ENCODE results near the gene MINK1.
"Not testable (repeated sequence)": the region's sequence is repeated elsewhere in the genome, so short reads cannot be mapped to it uniquely, and the experiment has no call there.

The MINK1 gene

DNA sequence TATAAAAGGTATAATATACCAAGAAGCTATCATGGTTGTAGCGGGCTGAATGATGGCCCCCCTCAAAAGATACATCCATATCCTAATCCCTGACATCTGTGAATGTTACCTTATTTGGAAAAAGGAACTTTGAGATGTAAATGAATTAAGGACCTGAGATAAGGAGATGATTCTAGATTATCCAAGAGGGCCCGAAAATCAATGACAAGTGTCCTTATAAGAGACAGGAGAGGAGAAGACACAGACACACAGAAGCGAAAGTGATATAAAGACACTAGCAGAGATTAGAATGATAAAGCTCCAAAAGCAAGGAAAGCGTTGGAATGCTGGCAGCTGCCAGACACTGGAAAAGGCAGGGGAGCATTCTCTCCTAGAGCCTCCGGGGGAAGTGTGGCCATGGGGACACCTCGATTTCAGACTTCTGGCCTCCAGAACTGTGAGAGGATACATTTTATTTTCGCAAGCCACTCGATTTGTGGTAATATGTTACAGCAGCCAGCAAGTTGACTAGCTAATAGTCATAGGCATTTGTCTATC is 86.4 kb downstream of the MINK1 start:
- Histone ChIP-seq H3K9me3 (ENCODE audit: control insufficient read depth, low read length) (no peaks in the 10 kb centered on the region), H3K4me1 (ENCODE audit: control insufficient read depth, insufficient read depth, low read length, poor library complexity, severe bottlenecking) (no peaks in the 10 kb centered on the region), H3K27ac (ENCODE audit: low read depth, low read length, severe bottlenecking) (no peak overlapping the region), H3K4me3 (ENCODE audit: extremely low read depth, insufficient read depth, low read length, poor library complexity, severe bottlenecking) (no peak overlapping the region), H3K36me3 (ENCODE audit: control insufficient read depth, insufficient read depth, low read length) (no peaks in the 10 kb centered on the region)
- WGBS, 2 experiments (ENCODE audit: insufficient coverage in 2 of 2): 60 to 64% methylated on average over 4 to 5 of the region's 8 CpGs

- H3K27ac ChIP-seq (ENCODE audit: low read depth, low read length, severe bottlenecking): no peak overlapping the region
- H3K9me3 ChIP-seq (ENCODE audit: control insufficient read depth, low read length): no peaks in the 10 kb centered on the region
- H3K4me3 ChIP-seq (ENCODE audit: extremely low read depth, insufficient read depth, low read length, poor library complexity, severe bottlenecking): no peak overlapping the region
- WGBS, 2 experiments (ENCODE audit: insufficient coverage in 2 of 2): 99 to 100% methylated on average over 6 to 9 of the region's 10 CpGs
- H3K4me1 ChIP-seq (ENCODE audit: control insufficient read depth, insufficient read depth, low read length, poor library complexity, severe bottlenecking): no peaks in the 10 kb centered on the region
- no peaks in the 10 kb centered on the region for H3K36me3 ChIP-seq (ENCODE audit: control insufficient read depth, insufficient read depth, low read length)
These were observed 87.4 kb downstream of the MINK1 start for GRCh38 chr17:4920351-4921048.

GRCh38 chr17:4921320-4921719 is 88.2 kb downstream of the MINK1 start:
- H3K4me1 ChIP-seq (ENCODE audit: control insufficient read depth, insufficient read depth, low read length, poor library complexity, severe bottlenecking): no peaks in the 10 kb centered on the region
- no peaks in the 10 kb centered on the region for H3K36me3 ChIP-seq (ENCODE audit: control insufficient read depth, insufficient read depth, low read length)
- no peak overlapping the region for H3K4me3 ChIP-seq (ENCODE audit: extremely low read depth, insufficient read depth, low read length, poor library complexity, severe bottlenecking)
- no peaks in the 10 kb centered on the region for H3K9me3 ChIP-seq (ENCODE audit: control insufficient read depth, low read length)
- H3K27ac ChIP-seq (ENCODE audit: low read depth, low read length, severe bottlenecking): no peak overlapping the region
- 79% methylated on average over 3 of the region's 4 CpGs; no CpG with 5 or more reads in 1 of the 2 experiments for WGBS, 2 experiments (ENCODE audit: insufficient coverage in 2 of 2)

- not testable (repeated sequence) for H3K36me3 ChIP-seq (ENCODE audit: control insufficient read depth, insufficient read depth, low read length); H3K4me1 ChIP-seq (ENCODE audit: control insufficient read depth, insufficient read depth, low read length, poor library complexity, severe bottlenecking); H3K9me3 ChIP-seq (ENCODE audit: control insufficient read depth, low read length); H3K27ac ChIP-seq (ENCODE audit: low read depth, low read length, severe bottlenecking); H3K4me3 ChIP-seq (ENCODE audit: extremely low read depth, insufficient read depth, low read length, poor library complexity, severe bottlenecking)
- WGBS, 2 experiments (ENCODE audit: insufficient coverage in 2 of 2): 91% methylated on average over 20 to 23 of the region's 24 CpGs
These were observed 93.6 kb downstream of the MINK1 start for GRCh38 chr17:4926577-4927335.

DNA sequence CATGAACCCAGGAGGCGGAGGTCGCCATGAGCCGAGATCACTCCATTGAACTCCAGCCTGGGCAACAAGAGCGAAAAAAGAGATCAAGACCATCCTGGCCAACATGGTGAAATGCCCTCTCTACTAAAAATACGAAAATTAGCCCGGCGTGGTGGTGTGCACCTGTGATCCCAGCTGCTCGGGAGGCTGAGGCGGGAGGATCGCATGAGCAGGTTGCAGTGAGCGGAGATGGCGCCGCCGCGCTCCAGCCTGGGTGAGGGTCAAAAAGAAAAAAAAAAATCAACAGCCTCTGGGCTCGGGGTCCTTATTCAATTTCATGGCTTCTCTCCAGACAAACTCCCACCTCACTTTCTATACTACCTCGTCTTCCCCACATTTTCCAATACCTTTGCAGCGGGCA is 95.7 kb downstream of the MINK1 start:
- Histone ChIP-seq H3K4me1 (ENCODE audit: control insufficient read depth, insufficient read depth, low read length, poor library complexity, severe bottlenecking) (no peaks in the 10 kb centered on the region), H3K27ac (ENCODE audit: low read depth, low read length, severe bottlenecking) (no peak overlapping the region), H3K4me3 (ENCODE audit: extremely low read depth, insufficient read depth, low read length, poor library complexity, severe bottlenecking) (no peak overlapping the region), H3K9me3 (ENCODE audit: control insufficient read depth, low read length) (no peaks in the 10 kb centered on the region), H3K36me3 (ENCODE audit: control insufficient read depth, insufficient read depth, low read length) (peaks cover 6% of the 10 kb centered on the region)
- WGBS, 2 experiments (ENCODE audit: insufficient coverage in 2 of 2): 92 to 98% methylated on average over 14 to 15 of the region's 18 CpGs

DNA sequence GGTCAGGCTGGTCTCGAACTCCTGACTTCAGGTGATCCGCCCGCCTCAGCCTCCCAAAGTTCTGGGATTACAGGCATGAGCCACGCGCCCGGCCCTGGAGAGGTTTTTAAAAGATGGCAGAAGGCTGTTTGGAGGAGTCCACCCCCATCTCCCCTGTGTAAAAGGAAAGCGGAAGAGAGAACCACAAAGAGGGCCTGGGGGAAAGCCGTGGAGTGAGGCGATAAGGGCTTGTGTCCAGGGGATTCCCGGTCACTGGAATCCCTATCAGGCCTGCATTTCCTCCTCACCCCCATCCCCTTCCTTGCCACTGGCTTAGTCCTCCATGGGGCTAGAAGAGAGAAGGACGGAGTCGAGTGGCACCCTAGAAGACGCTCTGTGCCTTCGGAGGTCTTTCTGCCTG is 98.8 kb downstream of the MINK1 start, which contains the start of gene GP1BA:
GP1BA (plus strand) TSS at position 315 of the 400 bp plus-strand sequence. CDS start 328 bp downstream, outside the sequence.
- H3K36me3 ChIP-seq (ENCODE audit: control insufficient read depth, insufficient read depth, low read length): peaks cover 25% of the 10 kb centered on the region
- 97 to 98% methylated on average over 6 to 9 of the region's 14 CpGs for WGBS, 2 experiments (ENCODE audit: insufficient coverage in 2 of 2)
- H3K9me3 ChIP-seq (ENCODE audit: control insufficient read depth, low read length): no peaks in the 10 kb centered on the region
- H3K4me3 ChIP-seq (ENCODE audit: extremely low read depth, insufficient read depth, low read length, poor library complexity, severe bottlenecking): no peak within 1 kb of the TSS
- no peaks in the 10 kb centered on the region for H3K4me1 ChIP-seq (ENCODE audit: control insufficient read depth, insufficient read depth, low read length, poor library complexity, severe bottlenecking)
- no peak within 1 kb of the TSS for H3K27ac ChIP-seq (ENCODE audit: low read depth, low read length, severe bottlenecking)

DNA sequence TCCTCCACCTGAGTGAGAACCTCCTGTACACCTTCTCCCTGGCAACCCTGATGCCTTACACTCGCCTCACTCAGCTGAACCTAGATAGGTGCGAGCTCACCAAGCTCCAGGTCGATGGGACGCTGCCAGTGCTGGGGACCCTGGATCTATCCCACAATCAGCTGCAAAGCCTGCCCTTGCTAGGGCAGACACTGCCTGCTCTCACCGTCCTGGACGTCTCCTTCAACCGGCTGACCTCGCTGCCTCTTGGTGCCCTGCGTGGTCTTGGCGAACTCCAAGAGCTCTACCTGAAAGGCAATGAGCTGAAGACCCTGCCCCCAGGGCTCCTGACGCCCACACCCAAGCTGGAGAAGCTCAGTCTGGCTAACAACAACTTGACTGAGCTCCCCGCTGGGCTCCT is 99.6 kb downstream of the MINK1 start:
- Histone ChIP-seq H3K36me3 (ENCODE audit: control insufficient read depth, insufficient read depth, low read length) (peaks cover 33% of the 10 kb centered on the region), H3K27ac (ENCODE audit: low read depth, low read length, severe bottlenecking) (no peak overlapping the region), H3K4me3 (ENCODE audit: extremely low read depth, insufficient read depth, low read length, poor library complexity, severe bottlenecking) (no peak overlapping the region), H3K9me3 (ENCODE audit: control insufficient read depth, low read length) (no peaks in the 10 kb centered on the region), H3K4me1 (ENCODE audit: control insufficient read depth, insufficient read depth, low read length, poor library complexity, severe bottlenecking) (no peaks in the 10 kb centered on the region)
- WGBS, 2 experiments (ENCODE audit: insufficient coverage in 2 of 2): 91 to 94% methylated on average over 12 of the region's 12 CpGs

- Histone ChIP-seq H3K9me3 (ENCODE audit: control insufficient read depth, low read length) (no peaks in the 10 kb centered on the region), H3K4me1 (ENCODE audit: control insufficient read depth, insufficient read depth, low read length, poor library complexity, severe bottlenecking) (peaks cover 1% of the 10 kb centered on the region), H3K27ac (ENCODE audit: low read depth, low read length, severe bottlenecking) (no peak overlapping the region), H3K4me3 (ENCODE audit: extremely low read depth, insufficient read depth, low read length, poor library complexity, severe bottlenecking) (no peak overlapping the region), H3K36me3 (ENCODE audit: control insufficient read depth, insufficient read depth, low read length) (peaks cover 39% of the 10 kb centered on the region)
- whole genome bisulfite sequencing, 2 experiments (ENCODE audit: insufficient coverage in 2 of 2): 96 to 100% methylated on average over 3 to 7 of the region's 16 CpGs
These were observed 100.5 kb downstream of the MINK1 start for GRCh38 chr17:4933646-4934045.

- Histone ChIP-seq H3K4me1 (ENCODE audit: control insufficient read depth, insufficient read depth, low read length, poor library complexity, severe bottlenecking) (peaks cover 5% of the 10 kb centered on the region), H3K27ac (ENCODE audit: low read depth, low read length, severe bottlenecking) (peak overlapping the region; percentile 37), H3K9me3 (ENCODE audit: control insufficient read depth, low read length) (no peaks in the 10 kb centered on the region), H3K36me3 (ENCODE audit: control insufficient read depth, insufficient read depth, low read length) (peaks cover 39% of the 10 kb centered on the region), H3K4me3 (ENCODE audit: extremely low read depth, insufficient read depth, low read length, poor library complexity, severe bottlenecking) (no peak overlapping the region)
- WGBS, 2 experiments (ENCODE audit: insufficient coverage in 2 of 2): 45 to 67% methylated on average over 10 to 12 of the region's 14 CpGs
These were observed 101.2 kb downstream of the MINK1 start for GRCh38 chr17:4934173-4934979.

GRCh38 chr17:4935650-4936049 is 102.5 kb downstream of the MINK1 start:
- Histone ChIP-seq H3K36me3 (ENCODE audit: control insufficient read depth, insufficient read depth, low read length) (peaks cover 39% of the 10 kb centered on the region), H3K4me1 (ENCODE audit: control insufficient read depth, insufficient read depth, low read length, poor library complexity, severe bottlenecking) (peaks cover 5% of the 10 kb centered on the region), H3K4me3 (ENCODE audit: extremely low read depth, insufficient read depth, low read length, poor library complexity, severe bottlenecking) (no peak overlapping the region), H3K9me3 (ENCODE audit: control insufficient read depth, low read length) (no peaks in the 10 kb centered on the region), H3K27ac (ENCODE audit: low read depth, low read length, severe bottlenecking) (no peak overlapping the region)
